Kidney (tissue), 14 donors: ENCODE measurements around the gene ZMPSTE24. TPM values are rescaled to one million over a fixed set of nuclear protein-coding genes. Genes with fewer than 3 reads are reported as not detected.

Source experiments
- DNase-seq, 5 donors: peaks; one replicate each; pipeline ENCODE4 v3.0.0-alpha.2; 2013 to 2020
- FAIRE-seq: peaks from 2 replicates; lab custom pipeline; 2012; peaks lifted over from hg19 to GRCh38; lab: Jason Lieb, UNC
- H3K27ac ChIP-seq, 2 donors: one replicate each; pipeline ENCODE4 v1.7.0; 2013; ENCODE audit warnings: low read depth in 2 of 2, low read length in 2 of 2, inconsistent platforms in 1 of 2
- H3K27me3 ChIP-seq: one replicate; pipeline ENCODE4 v1.7.1; 2013; ENCODE audit warnings: low read length, inconsistent platforms; ENCODE audit not compliant: control insufficient read depth, insufficient read depth
- H3K36me3 ChIP-seq, 3 donors: one replicate each; pipeline versions ENCODE4 v1.7.0 to v1.7.1; 2013; ENCODE audit warnings: low read length in 3 of 3, control low read depth in 1 of 3, inconsistent platforms in 1 of 3; ENCODE audit not compliant: insufficient read depth in 3 of 3, control insufficient read depth in 2 of 3
- H3K4me1 ChIP-seq, 3 donors: one replicate each; pipeline versions ENCODE4 v1.7.0 to v1.7.1; 2013; ENCODE audit warnings: low read length in 3 of 3, inconsistent platforms in 1 of 3, low read depth in 1 of 3; ENCODE audit not compliant: control insufficient read depth in 2 of 3, insufficient read depth in 2 of 3
- H3K4me3 ChIP-seq, 3 donors: one replicate each; pipeline versions ENCODE4 v1.7.0 to v1.8.1; 2013; ENCODE audit warnings: low read length in 3 of 3, control low read depth in 1 of 3, inconsistent platforms in 1 of 3
- H3K9ac ChIP-seq, 3 donors: one replicate each; pipeline versions ENCODE4 v1.7.0 to v1.7.1; 2013; ENCODE audit warnings: low read length in 3 of 3, control low read depth in 1 of 3, inconsistent platforms in 1 of 3
- H3K9me3 ChIP-seq, 3 donors: one replicate each; pipeline versions ENCODE4 v1.7.0 to v1.7.1; 2013; ENCODE audit warnings: low read length in 3 of 3, control low read depth in 1 of 3, inconsistent platforms in 1 of 3; ENCODE audit not compliant: control insufficient read depth in 2 of 3, insufficient read depth in 1 of 3
- intact Hi-C: fragments of 100-400 bp; cut with DNase I; formaldehyde crosslinking; loops from one replicate; pipeline ENCODE4 v1.11.1; 2022
- polyA plus RNA-seq: library from polyadenylated mRNA; stranded (reverse); fragments of 350-450 nt; fragmentation: Illumina TruSeq; extraction: RNeasy Lipid Tissue Mini Kit (QIAGEN cat#74804); gene quantifications from one replicate; pipeline ENCODE4 v1.2.3, GENCODE V29; 2014; ENCODE audit warnings: low read depth, low replicate concordance; ENCODE audit not compliant: insufficient read depth
- total RNA-seq: library from RNA; stranded (reverse); fragmentation: NEBNext Ultra II Directional; extraction: Animal tissue kit (Norgen Biotek cat#: 25700); gene quantifications from one replicate; pipeline ENCODE4 v1.2.1, GENCODE V29; 2021
- TF ChIP-seq, protein P1 (sequence below): IDR thresholded peaks from 3 replicates; pipeline ENCODE4 v1.5.1; 2012; ENCODE audit warnings: mild to moderate bottlenecking, moderate library complexity, borderline replicate concordance; ENCODE audit not compliant: insufficient read depth; ENCODE audit errors: extremely low read depth
- donor health status: control.
- donor health status: control.
- donor health status: control.
- donor health status: control.
- donor health status: control.
- donor health status: DM: yes; HTN: yes; CAD: no.
- donor health status: Normal renal cell carcinoma (clear cell type).

Gene ZMPSTE24
- total and polyA plus RNA-seq, 2 donors from 2014 or later = 31.2 to 42.6 TPM

DNA sequence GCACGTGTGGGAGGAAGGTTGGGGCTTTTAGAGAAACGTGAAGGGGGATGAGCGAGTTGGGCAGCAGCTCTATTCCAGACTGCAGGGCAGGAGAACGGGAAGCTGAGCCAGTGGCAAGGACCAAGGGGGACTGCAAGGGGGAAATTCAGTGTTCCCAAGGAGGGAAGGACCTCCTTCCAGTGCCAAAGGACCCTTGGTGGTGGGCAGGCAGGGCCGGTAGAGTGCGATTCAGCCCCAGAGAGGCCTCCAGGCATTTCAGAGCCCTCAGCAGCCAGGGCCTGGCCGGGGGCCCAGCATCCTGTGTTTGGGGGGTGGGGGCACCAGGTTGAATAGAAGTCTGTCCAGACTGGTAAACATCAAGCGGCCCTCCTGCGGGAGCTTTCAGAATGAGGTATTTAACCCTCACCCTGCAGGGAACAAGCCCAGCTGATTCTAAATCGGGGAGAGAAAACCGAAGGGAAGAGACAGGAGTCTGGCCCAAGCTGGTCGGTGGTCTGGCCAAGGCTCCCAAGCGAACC is 56.7 kb downstream of the ZMPSTE24 start:
- H3K4me1 ChIP-seq = peaks cover 0 to 10% (median 0%) of the 10 kb centered on the region in 3 donors
- intact Hi-C loops = no loop called here
- H3K9ac ChIP-seq = peak overlapping the region in 1 of 3 donors; percentile 58
- DNase-seq (peak in 1 of 5 donors; percentile 12), FAIRE-seq (no peak)
- TF ChIP-seq, protein P1, sequence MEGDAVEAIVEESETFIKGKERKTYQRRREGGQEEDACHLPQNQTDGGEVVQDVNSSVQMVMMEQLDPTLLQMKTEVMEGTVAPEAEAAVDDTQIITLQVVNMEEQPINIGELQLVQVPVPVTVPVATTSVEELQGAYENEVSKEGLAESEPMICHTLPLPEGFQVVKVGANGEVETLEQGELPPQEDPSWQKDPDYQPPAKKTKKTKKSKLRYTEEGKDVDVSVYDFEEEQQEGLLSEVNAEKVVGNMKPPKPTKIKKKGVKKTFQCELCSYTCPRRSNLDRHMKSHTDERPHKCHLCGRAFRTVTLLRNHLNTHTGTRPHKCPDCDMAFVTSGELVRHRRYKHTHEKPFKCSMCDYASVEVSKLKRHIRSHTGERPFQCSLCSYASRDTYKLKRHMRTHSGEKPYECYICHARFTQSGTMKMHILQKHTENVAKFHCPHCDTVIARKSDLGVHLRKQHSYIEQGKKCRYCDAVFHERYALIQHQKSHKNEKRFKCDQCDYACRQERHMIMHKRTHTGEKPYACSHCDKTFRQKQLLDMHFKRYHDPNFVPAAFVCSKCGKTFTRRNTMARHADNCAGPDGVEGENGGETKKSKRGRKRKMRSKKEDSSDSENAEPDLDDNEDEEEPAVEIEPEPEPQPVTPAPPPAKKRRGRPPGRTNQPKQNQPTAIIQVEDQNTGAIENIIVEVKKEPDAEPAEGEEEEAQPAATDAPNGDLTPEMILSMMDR = no peak
- H3K27ac ChIP-seq = no peak overlapping the region
- H3K4me3 ChIP-seq = peak overlapping the region in 2 of 3 donors; percentile 21 to 26
- H3K9me3 ChIP-seq = no peaks in the 10 kb centered on the region
- no peaks in the 10 kb centered on the region for H3K27me3 ChIP-seq
- no peaks in the 10 kb centered on the region for H3K36me3 ChIP-seq

DNA sequence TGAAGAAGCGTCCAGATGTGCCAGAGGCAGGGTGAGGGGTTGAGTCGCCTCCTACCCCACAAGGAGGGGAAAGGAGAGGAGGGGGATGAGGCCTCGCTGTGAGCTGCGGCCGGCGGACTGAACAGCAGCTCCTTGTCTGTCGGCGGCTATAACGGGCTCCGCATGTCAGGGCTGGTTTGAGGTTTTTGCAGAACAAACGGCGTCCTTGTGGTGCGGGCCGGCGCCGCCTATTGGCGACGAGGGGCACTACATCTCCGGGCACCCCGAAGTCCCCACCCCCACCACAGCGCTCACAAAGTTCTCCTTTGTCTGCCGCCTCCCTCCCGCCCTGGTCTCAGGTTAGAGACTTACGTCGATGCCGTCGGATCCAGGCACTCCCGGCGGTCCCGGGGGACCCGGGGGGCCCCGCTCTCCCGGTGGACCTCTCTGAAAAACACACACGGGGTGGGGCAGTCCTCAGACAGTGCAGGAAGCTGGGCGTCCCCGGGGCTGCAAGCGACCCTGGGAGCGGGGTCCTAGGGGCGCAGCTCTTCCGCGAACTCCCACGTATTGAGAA is 57.3 kb downstream of the ZMPSTE24 start:
- Histone ChIP-seq H3K27me3 (no peaks in the 10 kb centered on the region), H3K27ac (no peak overlapping the region), H3K9me3 (no peaks in the 10 kb centered on the region), H3K9ac (peak overlapping the region in 1 of 3 donors; percentile 58), H3K4me1 (peaks cover 0 to 10% (median 0%) of the 10 kb centered on the region in 3 donors), H3K4me3 (peak overlapping the region; percentile 26 to 61 (median 47)), H3K36me3 (no peaks in the 10 kb centered on the region)
- no peak for FAIRE-seq
- peak; percentile 92 to 95 (median 93) for DNase-seq
- intact Hi-C loops = no loop called here
- TF ChIP-seq, protein P1 = peak; percentile 77

DNA sequence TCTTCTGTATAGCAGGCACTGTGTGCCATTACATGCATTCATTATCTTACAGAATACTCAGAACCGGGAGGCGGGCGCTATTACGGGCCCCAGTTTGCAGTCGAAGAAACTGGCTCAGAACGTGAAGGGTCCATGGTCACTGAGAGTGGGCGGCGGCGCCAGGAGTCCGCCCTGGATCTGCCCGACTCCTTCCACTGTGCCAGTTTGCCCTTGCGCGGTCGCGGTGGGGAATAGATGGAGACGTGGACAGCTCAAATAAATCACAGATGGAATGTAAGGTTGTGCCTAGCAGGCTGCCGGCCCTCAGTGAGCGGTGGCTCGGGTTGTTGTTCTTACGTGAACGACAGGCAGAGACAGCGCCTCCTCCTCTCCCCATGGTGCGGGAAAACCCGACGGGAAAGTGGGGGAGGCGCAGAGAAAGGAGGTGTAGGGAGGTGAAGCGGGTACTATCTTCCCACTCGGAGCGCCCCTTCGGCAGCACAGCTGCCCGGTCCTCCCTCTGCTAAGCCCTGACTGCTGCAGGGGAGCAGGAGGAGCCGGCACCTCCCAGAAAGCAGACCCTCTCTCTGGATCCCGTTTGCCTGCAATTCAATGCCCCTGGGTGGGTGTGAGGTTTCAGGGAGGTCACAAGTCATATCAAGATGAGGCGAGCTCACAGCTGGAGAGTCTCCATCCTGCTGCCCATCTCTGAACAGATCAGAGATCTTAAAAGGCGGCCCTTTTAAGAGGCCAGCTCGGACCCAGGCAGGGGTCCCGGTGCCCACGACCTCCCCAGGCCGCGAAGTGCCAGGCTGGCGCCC is 58.0 kb downstream of the ZMPSTE24 start:
- Histone ChIP-seq H3K4me3 (peak overlapping the region; percentile 20 to 61 (median 47)), H3K9me3 (no peaks in the 10 kb centered on the region), H3K9ac (peak overlapping the region in 1 of 3 donors; percentile 19), H3K27ac (no peak overlapping the region), H3K4me1 (peaks cover 0 to 10% (median 0%) of the 10 kb centered on the region in 3 donors), H3K36me3 (no peaks in the 10 kb centered on the region), H3K27me3 (no peaks in the 10 kb centered on the region)
- no peak for FAIRE-seq
- TF ChIP-seq, protein P1 = no peak
- intact Hi-C loops = no loop called here
- DNase-seq = peak in 4 of 5 donors; percentile 74 to 85 (median 82)
